ENCODE results near the gene GP1BA. TPM values are rescaled to one million over a fixed set of nuclear protein-coding genes. Genes with fewer than 3 reads are reported as not detected.

The GP1BA gene
- total and polyA plus RNA-seq, 10 of the 15 experiments (the other 5 are each of a cell fraction or from before 2014, with no cell fraction given): 0.04 to 0.67 (median 0.28) TPM; not detected in 1

DNA sequence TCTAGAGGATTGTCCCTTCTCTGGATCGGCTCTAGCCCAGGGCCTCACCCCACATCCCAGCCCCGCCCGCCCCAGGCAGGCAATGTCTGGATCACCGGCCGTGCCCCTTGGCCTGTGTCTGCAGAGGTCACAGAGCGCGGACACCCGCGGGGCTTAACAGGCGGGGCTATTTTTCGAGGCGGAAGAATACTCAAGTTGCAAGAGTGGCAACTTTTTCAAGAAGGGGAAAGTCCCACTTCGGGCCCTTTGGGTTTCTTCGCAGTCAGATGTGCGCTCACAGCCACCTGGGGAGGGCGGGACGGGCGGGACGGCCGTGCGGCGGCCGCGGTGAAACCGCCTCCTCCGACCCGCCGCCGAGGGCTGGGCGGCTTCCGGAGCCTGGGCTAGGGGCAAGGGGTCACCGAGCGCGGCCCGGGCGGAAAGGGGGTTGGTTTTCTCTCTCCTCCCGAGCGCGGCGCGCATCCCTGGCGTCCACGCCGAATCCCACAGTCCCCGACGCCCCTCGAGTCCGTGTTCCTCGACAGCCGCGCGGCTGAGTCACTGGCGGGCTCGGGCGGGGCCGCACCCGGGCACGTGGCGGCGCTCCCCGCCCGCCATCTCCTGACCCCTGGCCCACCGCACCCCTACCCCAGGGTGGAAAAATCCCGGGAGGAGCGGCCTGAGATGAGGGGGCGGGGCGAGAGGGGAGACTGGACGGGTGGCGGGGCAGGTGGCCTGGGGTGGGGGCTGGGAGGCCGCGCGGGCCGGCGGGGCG is 17.4 kb downstream of the GP1BA start (continued):
- TF ChIP-seq EGR1 (IDR thresholded peaks at IDR 0.05; ENCODE audit: borderline replicate concordance in 1 of 2, low read depth in 2 of 2, low read length in 2 of 2) (0 out of 3 replicates have a peak, but pooled peaks of 1 of the 2 experiments have one; percentile 19), CEBPB (IDR thresholded peaks at IDR 0.05; ENCODE audit: borderline replicate concordance in 1 of 2, low read depth in 2 of 2, low read length in 2 of 2) (no peak), KDM1A (IDR thresholded peaks at IDR 0.05; ENCODE audit: borderline replicate concordance) (no peak), BMI1 (IDR thresholded peaks at IDR 0.05; ENCODE audit: borderline replicate concordance) (no peak), ETV6 (conservative IDR thresholded peaks at IDR 0.05 in 1 of 2, IDR thresholded peaks at IDR 0.05 in 1 of 2; ENCODE audit: borderline replicate concordance in 1 of 2, low read depth in 1 of 2) (0 out of 4 replicates have a peak, but pooled peaks of 1 of the 2 experiments have one; percentile 28), NFIC (IDR thresholded peaks at IDR 0.05; ENCODE audit: low read depth, low read length) (no peak), ZNF217 (IDR thresholded peaks at IDR 0.05) (no peak), TCF12 (IDR thresholded peaks at IDR 0.05; ENCODE audit: low read depth, low read length) (peak; percentile 71; the same call in 1 of the 2 replicates), NRF1 (conservative IDR thresholded peaks at IDR 0.05; ENCODE audit: low read depth, low read length) (no peak), NFYB (IDR thresholded peaks at IDR 0.05; ENCODE audit: insufficient read depth, low read depth, low read length) (no peak), SMAD1 (IDR thresholded peaks at IDR 0.05; ENCODE audit: low read depth, partially characterized antibody) (no peak), NFXL1 (IDR thresholded peaks at IDR 0.05; ENCODE audit: borderline replicate concordance) (no peak), ESRRA (IDR thresholded peaks at IDR 0.05; ENCODE audit: low read length) (no peak), FOXM1 (IDR thresholded peaks at IDR 0.05; ENCODE audit: low read depth, low read length) (no peak), MYB (IDR thresholded peaks at IDR 0.05; ENCODE audit: borderline replicate concordance, low read depth, low read length) (no peak), BRCA1 (IDR thresholded peaks at IDR 0.05; ENCODE audit: low read depth, low read length) (no peak), CHD4 (IDR thresholded peaks at IDR 0.05) (no peak), SMAD5 (IDR thresholded peaks at IDR 0.05; ENCODE audit: low read depth) (peak; percentile 68; the same call in 1 of the 2 replicates), JUND (IDR thresholded peaks at IDR 0.05; ENCODE audit: low read depth, low read length) (no peak), SMARCA5 (IDR thresholded peaks at IDR 0.05) (no peak), NR2F1 (conservative IDR thresholded peaks at IDR 0.05) (peak; percentile 98)
- TF ChIP-seq, protein P1, sequence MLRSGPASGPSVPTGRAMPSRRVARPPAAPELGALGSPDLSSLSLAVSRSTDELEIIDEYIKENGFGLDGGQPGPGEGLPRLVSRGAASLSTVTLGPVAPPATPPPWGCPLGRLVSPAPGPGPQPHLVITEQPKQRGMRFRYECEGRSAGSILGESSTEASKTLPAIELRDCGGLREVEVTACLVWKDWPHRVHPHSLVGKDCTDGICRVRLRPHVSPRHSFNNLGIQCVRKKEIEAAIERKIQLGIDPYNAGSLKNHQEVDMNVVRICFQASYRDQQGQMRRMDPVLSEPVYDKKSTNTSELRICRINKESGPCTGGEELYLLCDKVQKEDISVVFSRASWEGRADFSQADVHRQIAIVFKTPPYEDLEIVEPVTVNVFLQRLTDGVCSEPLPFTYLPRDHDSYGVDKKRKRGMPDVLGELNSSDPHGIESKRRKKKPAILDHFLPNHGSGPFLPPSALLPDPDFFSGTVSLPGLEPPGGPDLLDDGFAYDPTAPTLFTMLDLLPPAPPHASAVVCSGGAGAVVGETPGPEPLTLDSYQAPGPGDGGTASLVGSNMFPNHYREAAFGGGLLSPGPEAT (IDR thresholded peaks at IDR 0.05; ENCODE audit: low read depth): no peak
- TF ChIP-seq, protein P2, sequence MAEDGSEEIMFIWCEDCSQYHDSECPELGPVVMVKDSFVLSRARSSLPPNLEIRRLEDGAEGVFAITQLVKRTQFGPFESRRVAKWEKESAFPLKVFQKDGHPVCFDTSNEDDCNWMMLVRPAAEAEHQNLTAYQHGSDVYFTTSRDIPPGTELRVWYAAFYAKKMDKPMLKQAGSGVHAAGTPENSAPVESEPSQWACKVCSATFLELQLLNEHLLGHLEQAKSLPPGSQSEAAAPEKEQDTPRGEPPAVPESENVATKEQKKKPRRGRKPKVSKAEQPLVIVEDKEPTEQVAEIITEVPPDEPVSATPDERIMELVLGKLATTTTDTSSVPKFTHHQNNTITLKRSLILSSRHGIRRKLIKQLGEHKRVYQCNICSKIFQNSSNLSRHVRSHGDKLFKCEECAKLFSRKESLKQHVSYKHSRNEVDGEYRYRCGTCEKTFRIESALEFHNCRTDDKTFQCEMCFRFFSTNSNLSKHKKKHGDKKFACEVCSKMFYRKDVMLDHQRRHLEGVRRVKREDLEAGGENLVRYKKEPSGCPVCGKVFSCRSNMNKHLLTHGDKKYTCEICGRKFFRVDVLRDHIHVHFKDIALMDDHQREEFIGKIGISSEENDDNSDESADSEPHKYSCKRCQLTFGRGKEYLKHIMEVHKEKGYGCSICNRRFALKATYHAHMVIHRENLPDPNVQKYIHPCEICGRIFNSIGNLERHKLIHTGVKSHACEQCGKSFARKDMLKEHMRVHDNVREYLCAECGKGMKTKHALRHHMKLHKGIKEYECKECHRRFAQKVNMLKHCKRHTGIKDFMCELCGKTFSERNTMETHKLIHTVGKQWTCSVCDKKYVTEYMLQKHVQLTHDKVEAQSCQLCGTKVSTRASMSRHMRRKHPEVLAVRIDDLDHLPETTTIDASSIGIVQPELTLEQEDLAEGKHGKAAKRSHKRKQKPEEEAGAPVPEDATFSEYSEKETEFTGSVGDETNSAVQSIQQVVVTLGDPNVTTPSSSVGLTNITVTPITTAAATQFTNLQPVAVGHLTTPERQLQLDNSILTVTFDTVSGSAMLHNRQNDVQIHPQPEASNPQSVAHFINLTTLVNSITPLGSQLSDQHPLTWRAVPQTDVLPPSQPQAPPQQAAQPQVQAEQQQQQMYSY (CRISPR knock-in tag; IDR thresholded peaks at IDR 0.05): no peak
- TF ChIP-seq, protein P3, sequence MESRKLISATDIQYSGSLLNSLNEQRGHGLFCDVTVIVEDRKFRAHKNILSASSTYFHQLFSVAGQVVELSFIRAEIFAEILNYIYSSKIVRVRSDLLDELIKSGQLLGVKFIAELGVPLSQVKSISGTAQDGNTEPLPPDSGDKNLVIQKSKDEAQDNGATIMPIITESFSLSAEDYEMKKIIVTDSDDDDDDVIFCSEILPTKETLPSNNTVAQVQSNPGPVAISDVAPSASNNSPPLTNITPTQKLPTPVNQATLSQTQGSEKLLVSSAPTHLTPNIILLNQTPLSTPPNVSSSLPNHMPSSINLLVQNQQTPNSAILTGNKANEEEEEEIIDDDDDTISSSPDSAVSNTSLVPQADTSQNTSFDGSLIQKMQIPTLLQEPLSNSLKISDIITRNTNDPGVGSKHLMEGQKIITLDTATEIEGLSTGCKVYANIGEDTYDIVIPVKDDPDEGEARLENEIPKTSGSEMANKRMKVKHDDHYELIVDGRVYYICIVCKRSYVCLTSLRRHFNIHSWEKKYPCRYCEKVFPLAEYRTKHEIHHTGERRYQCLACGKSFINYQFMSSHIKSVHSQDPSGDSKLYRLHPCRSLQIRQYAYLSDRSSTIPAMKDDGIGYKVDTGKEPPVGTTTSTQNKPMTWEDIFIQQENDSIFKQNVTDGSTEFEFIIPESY (IDR thresholded peaks at IDR 0.05): no peak
